HL-60 (cell line): ENCODE measurements around the gene ZNF740.
"Not testable (repeated sequence)": the region's sequence is repeated elsewhere in the genome, so short reads cannot be mapped to it uniquely, and the experiment has no call there.

ENCODE experiments used
- DNase-seq, 2 experiments: peaks; one replicate each; pipeline ENCODE4 v3.0.0-alpha.2; 2010 to 2020; ENCODE audit warnings: low read depth in 1 of 2, low spot score in 1 of 2
- H3K27ac ChIP-seq: fragments of 250-450 bp; sonication (Bioruptor Pico); replicated peaks from 2 replicates; pipeline ENCODE4 v1.5.1; 2020; ENCODE audit warnings: mild to moderate bottlenecking, moderate library complexity
- H3K27me3 ChIP-seq: fragments of 250-450 bp; sonication (Bioruptor Pico); 2 replicates; pipeline ENCODE4 v1.5.1; 2021; ENCODE audit warnings: mild to moderate bottlenecking, moderate library complexity; ENCODE audit not compliant: insufficient read depth, poor library complexity, severe bottlenecking
- H3K4me3 ChIP-seq: replicated peaks from 2 replicates; pipeline ENCODE4 v1.5.1; 2011; ENCODE audit warnings: mild to moderate bottlenecking, control low read depth, low read length; ENCODE audit not compliant: insufficient read depth
- GABPA ChIP-seq: IDR thresholded peaks from 2 replicates; pipeline ENCODE4 v1.6.1; 2012; ENCODE audit warnings: low read depth
- POLR2AphosphoS5 ChIP-seq: IDR thresholded peaks from 2 replicates; pipeline ENCODE4 v1.6.1; 2012; ENCODE audit warnings: low read depth
- SPI1 ChIP-seq: IDR thresholded peaks from 2 replicates; pipeline ENCODE4 v1.6.1; 2012; ENCODE audit warnings: low read depth, mild to moderate bottlenecking, borderline replicate concordance
- TF ChIP-seq, protein P1 (sequence below): IDR thresholded peaks from one replicate; pipeline ENCODE4 v1.5.1; 2011; ENCODE audit warnings: low read length, control low read depth, inconsistent platforms; ENCODE audit not compliant: insufficient read depth
- TF ChIP-seq, protein P2 (sequence below): IDR thresholded peaks from 2 replicates; pipeline ENCODE4 v1.6.1; 2012; ENCODE audit warnings: low read depth; ENCODE audit not compliant: insufficient replicate concordance

Gene ZNF740

DNA sequence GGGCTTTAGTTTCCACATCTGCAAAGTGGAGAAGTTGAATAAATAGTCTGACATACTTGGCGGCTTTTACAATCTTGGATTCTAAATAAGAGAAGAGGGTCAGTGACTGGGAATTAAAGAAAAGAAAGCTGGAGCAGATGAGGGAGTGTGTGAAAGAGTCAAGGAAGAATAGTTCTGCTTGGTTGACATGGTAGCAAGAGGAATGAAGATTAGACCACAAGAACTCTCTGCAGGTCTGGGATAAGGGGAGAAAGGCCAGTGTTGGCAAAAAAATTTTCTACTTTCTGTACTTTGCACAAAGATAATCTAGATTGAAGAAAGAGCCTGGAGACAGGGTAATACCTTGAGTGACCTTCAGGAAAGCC, 20.6 kb downstream of the ZNF740 start:
- no peaks in the 10 kb centered on the region for H3K27me3 ChIP-seq
- no peak overlapping the region for H3K27ac ChIP-seq
- DNase-seq: no peak
- no peak for TF ChIP-seq SPI1
- H3K4me3 ChIP-seq: no peak overlapping the region

DNA sequence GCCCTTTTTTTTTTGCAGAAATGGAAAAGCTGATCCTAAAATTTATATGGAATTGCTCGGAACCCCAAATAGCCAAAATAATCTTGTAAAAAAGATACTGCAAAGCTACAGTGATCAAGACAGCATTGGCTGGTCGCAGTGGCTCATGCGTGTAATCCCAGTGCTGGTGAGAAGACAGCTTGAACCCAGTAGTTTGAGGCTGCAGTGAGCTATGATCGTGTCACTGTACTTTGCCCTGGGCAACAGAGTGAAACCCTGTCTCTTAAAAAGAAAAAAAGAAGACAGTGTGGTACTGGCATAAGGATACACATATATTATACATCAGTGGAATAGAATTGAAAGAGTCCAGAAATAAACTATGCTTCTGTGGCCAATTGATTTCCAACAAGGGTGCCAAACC, 21.1 kb downstream of the ZNF740 start:
- H3K27me3 ChIP-seq: no peaks in the 10 kb centered on the region
- DNase-seq: no peak
- no peak overlapping the region for H3K4me3 ChIP-seq
- no peak overlapping the region for H3K27ac ChIP-seq
- TF ChIP-seq, protein P1, sequence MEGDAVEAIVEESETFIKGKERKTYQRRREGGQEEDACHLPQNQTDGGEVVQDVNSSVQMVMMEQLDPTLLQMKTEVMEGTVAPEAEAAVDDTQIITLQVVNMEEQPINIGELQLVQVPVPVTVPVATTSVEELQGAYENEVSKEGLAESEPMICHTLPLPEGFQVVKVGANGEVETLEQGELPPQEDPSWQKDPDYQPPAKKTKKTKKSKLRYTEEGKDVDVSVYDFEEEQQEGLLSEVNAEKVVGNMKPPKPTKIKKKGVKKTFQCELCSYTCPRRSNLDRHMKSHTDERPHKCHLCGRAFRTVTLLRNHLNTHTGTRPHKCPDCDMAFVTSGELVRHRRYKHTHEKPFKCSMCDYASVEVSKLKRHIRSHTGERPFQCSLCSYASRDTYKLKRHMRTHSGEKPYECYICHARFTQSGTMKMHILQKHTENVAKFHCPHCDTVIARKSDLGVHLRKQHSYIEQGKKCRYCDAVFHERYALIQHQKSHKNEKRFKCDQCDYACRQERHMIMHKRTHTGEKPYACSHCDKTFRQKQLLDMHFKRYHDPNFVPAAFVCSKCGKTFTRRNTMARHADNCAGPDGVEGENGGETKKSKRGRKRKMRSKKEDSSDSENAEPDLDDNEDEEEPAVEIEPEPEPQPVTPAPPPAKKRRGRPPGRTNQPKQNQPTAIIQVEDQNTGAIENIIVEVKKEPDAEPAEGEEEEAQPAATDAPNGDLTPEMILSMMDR: no peak
- TF ChIP-seq POLR2AphosphoS5 (no peak), GABPA (no peak), SPI1 (no peak)
- TF ChIP-seq, protein P2, sequence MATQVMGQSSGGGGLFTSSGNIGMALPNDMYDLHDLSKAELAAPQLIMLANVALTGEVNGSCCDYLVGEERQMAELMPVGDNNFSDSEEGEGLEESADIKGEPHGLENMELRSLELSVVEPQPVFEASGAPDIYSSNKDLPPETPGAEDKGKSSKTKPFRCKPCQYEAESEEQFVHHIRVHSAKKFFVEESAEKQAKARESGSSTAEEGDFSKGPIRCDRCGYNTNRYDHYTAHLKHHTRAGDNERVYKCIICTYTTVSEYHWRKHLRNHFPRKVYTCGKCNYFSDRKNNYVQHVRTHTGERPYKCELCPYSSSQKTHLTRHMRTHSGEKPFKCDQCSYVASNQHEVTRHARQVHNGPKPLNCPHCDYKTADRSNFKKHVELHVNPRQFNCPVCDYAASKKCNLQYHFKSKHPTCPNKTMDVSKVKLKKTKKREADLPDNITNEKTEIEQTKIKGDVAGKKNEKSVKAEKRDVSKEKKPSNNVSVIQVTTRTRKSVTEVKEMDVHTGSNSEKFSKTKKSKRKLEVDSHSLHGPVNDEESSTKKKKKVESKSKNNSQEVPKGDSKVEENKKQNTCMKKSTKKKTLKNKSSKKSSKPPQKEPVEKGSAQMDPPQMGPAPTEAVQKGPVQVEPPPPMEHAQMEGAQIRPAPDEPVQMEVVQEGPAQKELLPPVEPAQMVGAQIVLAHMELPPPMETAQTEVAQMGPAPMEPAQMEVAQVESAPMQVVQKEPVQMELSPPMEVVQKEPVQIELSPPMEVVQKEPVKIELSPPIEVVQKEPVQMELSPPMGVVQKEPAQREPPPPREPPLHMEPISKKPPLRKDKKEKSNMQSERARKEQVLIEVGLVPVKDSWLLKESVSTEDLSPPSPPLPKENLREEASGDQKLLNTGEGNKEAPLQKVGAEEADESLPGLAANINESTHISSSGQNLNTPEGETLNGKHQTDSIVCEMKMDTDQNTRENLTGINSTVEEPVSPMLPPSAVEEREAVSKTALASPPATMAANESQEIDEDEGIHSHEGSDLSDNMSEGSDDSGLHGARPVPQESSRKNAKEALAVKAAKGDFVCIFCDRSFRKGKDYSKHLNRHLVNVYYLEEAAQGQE: no peak

DNA sequence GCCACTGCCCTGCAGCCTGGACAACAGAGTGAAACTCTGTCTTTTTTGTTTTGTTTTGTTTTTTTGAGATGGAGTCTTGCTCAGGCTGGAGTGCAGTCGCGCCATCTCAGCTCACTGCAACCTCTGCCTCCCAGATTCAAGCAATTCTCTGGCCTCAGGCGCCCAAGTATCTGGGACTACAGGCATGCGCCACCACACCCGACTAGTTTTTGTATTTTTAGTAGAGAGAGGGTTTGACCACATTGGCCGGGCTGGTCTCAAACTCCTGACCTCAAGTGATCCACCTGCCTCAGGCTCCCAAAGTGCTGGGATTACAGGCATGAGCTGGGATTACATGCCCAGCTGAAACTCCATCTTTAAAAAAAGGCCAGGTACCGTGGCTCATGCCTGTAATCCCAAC, 21.8 kb downstream of the ZNF740 start:
- H3K4me3 ChIP-seq: not testable (repeated sequence)

DNA sequence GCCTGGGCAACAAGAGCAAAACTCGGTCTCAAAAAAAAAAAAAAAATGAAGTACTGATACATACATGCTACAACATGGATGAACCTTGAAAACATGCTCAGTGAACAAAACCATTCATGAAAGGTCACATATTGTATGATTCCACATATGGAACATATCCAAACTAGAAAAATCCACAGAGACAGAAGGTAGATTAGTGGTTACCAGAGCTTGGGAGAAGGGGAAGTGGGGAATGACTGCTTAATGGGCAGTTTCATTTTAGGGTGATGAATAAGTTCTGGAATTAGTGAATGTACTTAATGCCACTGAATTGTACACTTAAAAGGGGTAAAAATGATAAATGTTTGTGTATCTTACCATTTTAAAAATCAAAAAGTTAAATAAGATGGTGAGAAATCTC, 23.8 kb downstream of the ZNF740 start:
- no peak overlapping the region for H3K4me3 ChIP-seq
- TF ChIP-seq POLR2AphosphoS5: no peak
- TF ChIP-seq, protein P1: no peak
- TF ChIP-seq SPI1: peak; percentile 57; the same call in 1 of the 2 replicates
- no peak for TF ChIP-seq GABPA
- no peak overlapping the region for H3K27ac ChIP-seq
- no peaks in the 10 kb centered on the region for H3K27me3 ChIP-seq
- DNase-seq: no peak

More for the DNA sequence above, 21.8 kb downstream of the ZNF740 start:
- H3K27ac ChIP-seq, DNase-seq, H3K27me3 ChIP-seq: not testable (repeated sequence)

DNA sequence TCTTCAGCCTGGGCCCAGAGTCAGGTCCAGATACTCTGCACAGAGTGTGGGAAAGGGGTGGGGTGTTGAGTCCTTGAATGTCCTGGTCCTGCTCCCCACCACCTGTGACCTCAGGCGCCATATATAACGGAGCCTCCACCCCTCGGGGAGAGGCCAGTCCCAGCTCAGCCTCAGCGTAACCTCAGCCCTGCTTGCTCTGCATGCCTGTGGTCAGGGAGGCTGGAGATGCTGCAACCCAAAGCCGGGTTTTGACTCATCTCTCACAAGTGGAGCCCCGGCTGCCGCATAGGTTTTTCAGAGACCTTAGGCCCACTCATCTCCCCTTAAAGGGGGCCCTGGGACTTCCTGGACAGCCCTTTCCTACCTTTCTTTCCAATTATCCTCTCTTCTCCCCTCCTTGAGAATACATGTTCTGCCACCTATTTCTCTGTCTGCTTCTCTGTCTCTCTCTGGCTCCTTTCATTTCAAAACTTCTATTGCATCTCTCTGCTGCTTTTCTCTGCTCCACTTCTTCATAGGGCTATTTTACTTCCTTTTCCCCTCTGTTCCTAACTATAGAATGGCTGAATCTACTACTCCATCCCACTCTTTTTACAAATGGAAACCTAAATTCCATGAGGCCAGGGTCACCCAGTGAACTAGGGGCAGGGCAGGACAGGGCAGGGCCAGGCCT, 25.4 kb downstream of the ZNF740 start:
- peak overlapping the region; percentile 28 for H3K4me3 ChIP-seq
- peak overlapping the region; percentile 35 for H3K27ac ChIP-seq
- TF ChIP-seq SPI1 (no peak), GABPA (no peak), POLR2AphosphoS5 (no peak)
- TF ChIP-seq, protein P1: no peak
- TF ChIP-seq, protein P2: no peak
- H3K27me3 ChIP-seq: no peaks in the 10 kb centered on the region
- peak; percentile 71 to 87 for DNase-seq
